ENCODE measurements around the gene ZNF516. TPM values are rescaled to one million over a fixed set of nuclear protein-coding genes. Genes with fewer than 3 reads are reported as not detected.

Gene ZNF516
- total RNA-seq, 4 donors from 2014 or later, result 11.2 to 27.7 (median 16.6) TPM

DNA sequence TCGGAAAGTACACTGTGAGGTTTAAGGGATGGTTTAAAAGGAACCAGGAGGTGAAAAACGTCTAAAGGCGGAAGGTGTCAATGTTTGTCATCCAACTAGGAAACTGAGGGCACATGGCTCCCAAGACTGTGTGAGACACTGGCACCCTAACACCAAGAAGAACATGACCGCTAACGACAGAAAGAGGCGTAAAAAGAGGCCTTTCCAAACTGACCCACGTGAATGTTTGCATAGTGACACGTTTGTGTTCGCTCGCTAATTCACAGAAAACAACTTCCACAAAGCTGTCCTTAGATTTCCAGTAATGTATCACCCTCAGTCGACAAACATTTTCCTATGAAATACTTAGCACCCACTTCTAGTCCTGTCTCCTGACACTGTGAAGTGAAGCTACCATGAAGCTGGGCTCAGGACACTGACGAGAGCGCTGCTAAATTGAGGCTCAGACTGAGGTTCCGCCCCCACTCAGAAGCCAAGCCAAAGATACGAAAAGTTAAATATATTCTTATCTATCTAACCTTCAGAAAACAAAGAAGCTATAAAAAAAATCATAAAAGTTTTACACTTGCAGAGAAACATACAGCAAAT lies 86.5 kb downstream of the ZNF516 start:
- ATAC-seq (ENCODE audit: low FRiP score), result no peak
- no peak for TF ChIP-seq CTCF (IDR thresholded peaks at IDR 0.05)
- no peak for DNase-seq (ENCODE audit: low spot score)

GRCh38 chr18:76407681-76408080 lies 87.4 kb downstream of the ZNF516 start:
- ATAC-seq (ENCODE audit: low FRiP score) (no peak), DNase-seq (ENCODE audit: low spot score) (no peak)
- no peak for TF ChIP-seq CTCF (IDR thresholded peaks at IDR 0.05)

DNA sequence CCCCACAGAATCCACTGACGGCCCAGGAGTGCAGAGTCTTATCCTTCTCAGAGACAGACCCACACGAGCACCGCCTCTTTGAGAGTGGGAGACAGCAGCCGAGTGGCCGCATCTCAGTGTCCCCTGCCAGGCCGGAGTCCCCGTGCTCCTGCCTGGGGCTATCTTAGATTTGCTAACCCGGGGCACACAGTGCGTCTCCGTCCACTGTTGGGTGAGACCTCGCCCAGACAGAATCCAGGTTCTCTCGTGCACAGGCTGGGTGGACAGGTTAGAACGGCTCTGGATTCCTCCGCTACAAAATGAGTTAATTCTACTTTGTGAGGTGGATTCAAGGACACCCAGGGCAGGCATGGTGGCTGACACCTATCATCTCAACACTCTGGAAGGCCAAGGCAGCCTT lies 88.3 kb downstream of the ZNF516 start:
- no peak for TF ChIP-seq CTCF (IDR thresholded peaks at IDR 0.05)
- ATAC-seq (ENCODE audit: low FRiP score) (no peak), DNase-seq (ENCODE audit: low spot score) (no peak)

GRCh38 chr18:76405681-76406356 lies 89.2 kb downstream of the ZNF516 start:
- ATAC-seq (ENCODE audit: low FRiP score) (no peak), DNase-seq (ENCODE audit: low spot score) (peak; percentile 64)
- TF ChIP-seq CTCF (IDR thresholded peaks at IDR 0.05), result no peak

DNA sequence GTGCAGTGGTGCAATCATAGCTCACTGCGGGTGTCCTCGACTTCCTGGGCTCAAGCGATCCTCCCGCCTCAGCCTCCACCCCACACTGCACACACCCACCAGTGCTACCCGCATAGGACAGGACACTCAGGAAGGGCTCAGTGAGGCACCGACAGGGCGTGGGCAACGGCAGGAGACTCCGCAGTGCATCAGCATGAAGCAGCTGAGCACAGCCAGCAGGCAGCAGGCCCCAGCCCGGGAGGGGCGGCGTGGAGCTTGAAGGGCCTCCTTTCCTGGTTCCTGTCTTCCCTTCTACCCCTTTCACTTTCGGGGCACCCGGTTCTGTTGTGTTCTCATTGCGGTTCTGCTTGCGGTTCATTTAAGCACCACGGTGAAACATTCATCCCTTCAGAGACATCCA lies 89.8 kb downstream of the ZNF516 start:
- DNase-seq (ENCODE audit: low spot score) (no peak), ATAC-seq (ENCODE audit: low FRiP score) (no peak)
- no peak for TF ChIP-seq CTCF (IDR thresholded peaks at IDR 0.05)

- no peak for DNase-seq (ENCODE audit: low spot score)
- TF ChIP-seq CTCF (IDR thresholded peaks at IDR 0.05), result no peak
- ATAC-seq (ENCODE audit: low FRiP score), result no peak
Measured at GRCh38 chr18:76404345-76404831, 90.7 kb downstream of the ZNF516 start.
